Measurements from ENCODE around the gene TLE3. TPM values are rescaled to one million over a fixed set of nuclear protein-coding genes. Genes with fewer than 3 reads are reported as not detected.

The TLE3 gene
- total RNA-seq, 4 donors from 2014 or later: 4.6 to 35.3 (median 13.3) TPM

DNA sequence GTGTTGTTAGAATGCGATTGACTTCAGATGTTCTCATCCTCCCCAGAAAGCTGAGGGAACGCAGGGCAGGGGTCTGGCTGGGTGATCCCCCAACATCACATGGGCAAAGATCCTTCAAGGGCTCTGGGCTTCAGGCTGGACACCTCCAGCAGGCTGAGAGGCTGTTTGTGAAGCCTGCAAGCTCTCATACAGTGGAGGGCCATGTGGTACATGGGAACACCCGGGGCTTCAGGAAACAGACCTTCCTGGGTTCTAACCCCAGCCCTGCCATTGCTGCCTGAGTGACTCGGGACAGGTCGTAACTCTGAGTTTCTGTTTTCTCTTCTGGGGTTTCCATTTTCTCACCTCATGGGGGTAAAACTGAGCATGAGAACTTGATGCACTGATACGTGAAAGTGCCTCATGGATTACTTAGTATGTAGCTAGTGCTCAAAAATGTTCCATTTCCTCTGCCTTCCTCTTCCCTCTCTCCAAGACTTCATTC, 81.2 kb downstream of the TLE3 start:
- no peaks in the 10 kb centered on the region for H3K4me1 ChIP-seq

DNA sequence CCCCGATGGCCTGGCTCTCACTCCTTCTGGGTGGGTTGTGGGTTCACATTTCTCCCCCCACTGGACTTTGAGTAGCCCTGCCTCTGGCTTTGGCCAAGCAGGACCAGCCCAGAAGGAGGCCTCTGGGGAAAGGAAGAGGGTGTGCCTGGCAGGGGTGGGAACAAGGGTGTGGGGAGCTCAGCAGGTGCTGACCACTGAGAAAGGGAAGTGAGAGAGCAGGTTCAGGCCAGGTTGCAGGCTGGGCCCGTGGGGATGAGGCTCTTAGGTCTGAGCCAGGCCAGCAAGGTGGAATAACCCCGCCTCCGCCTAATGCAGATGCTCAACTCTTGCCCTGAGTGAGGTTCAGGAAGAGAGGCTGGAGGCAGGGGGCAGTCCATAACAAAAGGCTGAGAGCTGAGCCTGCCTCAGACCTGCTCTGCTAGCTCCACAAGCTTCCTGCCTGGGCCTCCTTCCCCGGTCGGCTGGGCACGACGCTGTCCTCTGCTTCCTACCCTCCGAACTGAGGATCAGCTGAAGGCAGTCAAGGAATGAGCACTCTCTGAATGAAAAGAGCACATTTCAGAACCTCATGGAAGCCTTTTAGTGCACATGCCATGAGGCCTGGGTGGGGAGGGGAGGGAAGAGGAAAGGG, 82.7 kb downstream of the TLE3 start:
- no peaks in the 10 kb centered on the region for H3K27me3 ChIP-seq
- no peak overlapping the region for H3K27ac ChIP-seq
- ATAC-seq (no peak), DNase-seq (no peak)
- no peak overlapping the region for H3K4me3 ChIP-seq
- H3K36me3 ChIP-seq: no peaks in the 10 kb centered on the region
- intact Hi-C loops (cut with DNase I; ENCODE audit: low total_unique reads) (no loop called here), in situ Hi-C loops (cut with MboI; ENCODE audit: low sequenced_read_pairs in 4 of 4) (no loop called here)
- TF ChIP-seq, protein P1, sequence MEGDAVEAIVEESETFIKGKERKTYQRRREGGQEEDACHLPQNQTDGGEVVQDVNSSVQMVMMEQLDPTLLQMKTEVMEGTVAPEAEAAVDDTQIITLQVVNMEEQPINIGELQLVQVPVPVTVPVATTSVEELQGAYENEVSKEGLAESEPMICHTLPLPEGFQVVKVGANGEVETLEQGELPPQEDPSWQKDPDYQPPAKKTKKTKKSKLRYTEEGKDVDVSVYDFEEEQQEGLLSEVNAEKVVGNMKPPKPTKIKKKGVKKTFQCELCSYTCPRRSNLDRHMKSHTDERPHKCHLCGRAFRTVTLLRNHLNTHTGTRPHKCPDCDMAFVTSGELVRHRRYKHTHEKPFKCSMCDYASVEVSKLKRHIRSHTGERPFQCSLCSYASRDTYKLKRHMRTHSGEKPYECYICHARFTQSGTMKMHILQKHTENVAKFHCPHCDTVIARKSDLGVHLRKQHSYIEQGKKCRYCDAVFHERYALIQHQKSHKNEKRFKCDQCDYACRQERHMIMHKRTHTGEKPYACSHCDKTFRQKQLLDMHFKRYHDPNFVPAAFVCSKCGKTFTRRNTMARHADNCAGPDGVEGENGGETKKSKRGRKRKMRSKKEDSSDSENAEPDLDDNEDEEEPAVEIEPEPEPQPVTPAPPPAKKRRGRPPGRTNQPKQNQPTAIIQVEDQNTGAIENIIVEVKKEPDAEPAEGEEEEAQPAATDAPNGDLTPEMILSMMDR (IDR thresholded peaks at IDR 0.05 in 4 of 5, conservative IDR thresholded peaks at IDR 0.05 in 1 of 5): no peak
- TF ChIP-seq POLR2A (IDR thresholded peaks at IDR 0.05): no peak
- H3K4me1 ChIP-seq: no peaks in the 10 kb centered on the region
- no peaks in the 10 kb centered on the region for H3K9me3 ChIP-seq

More for the DNA sequence above, 81.2 kb downstream of the TLE3 start:
- DNase-seq: no peak
- Histone ChIP-seq H3K27me3 (no peaks in the 10 kb centered on the region), H3K36me3 (no peaks in the 10 kb centered on the region), H3K4me3 (no peak overlapping the region), H3K27ac (no peak overlapping the region), H3K9me3 (no peaks in the 10 kb centered on the region)
- TF ChIP-seq, protein P1 (IDR thresholded peaks at IDR 0.05 in 4 of 5, conservative IDR thresholded peaks at IDR 0.05 in 1 of 5): no peak
- no peak for TF ChIP-seq POLR2A (IDR thresholded peaks at IDR 0.05)
- no peak for ATAC-seq
- in situ Hi-C loops (cut with MboI; ENCODE audit: low sequenced_read_pairs in 4 of 4): no loop called here
- intact Hi-C loops (cut with DNase I; ENCODE audit: low total_unique reads): no loop called here

DNA sequence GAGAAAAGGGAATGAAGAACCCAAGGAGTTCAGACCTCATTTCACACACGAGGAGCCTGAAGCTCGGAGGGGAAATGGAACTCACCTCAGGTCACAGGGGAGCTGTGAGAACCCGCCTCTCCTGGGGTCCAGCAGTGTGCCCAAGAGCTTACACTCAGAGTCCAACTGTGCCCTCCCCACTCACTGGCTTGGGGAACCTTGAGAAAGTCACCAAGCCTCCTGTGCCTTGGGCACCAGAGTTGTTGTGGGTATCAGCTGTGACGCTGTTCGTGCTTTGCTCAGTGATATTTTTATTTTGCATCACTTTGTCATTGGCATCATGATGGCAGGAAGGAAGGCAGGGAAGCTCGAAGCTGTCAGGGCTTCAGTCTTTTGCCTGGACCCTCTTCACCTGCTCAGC, 83.4 kb downstream of the TLE3 start:
- no peak overlapping the region for H3K4me3 ChIP-seq
- H3K27me3 ChIP-seq: no peaks in the 10 kb centered on the region
- no peaks in the 10 kb centered on the region for H3K36me3 ChIP-seq
- H3K9me3 ChIP-seq: no peaks in the 10 kb centered on the region
- in situ Hi-C loops (cut with MboI; ENCODE audit: low sequenced_read_pairs in 4 of 4) (no loop called here), intact Hi-C loops (cut with DNase I; ENCODE audit: low total_unique reads) (no loop called here)
- H3K27ac ChIP-seq: no peak overlapping the region
- TF ChIP-seq POLR2A (IDR thresholded peaks at IDR 0.05): no peak
- TF ChIP-seq, protein P1 (IDR thresholded peaks at IDR 0.05 in 4 of 5, conservative IDR thresholded peaks at IDR 0.05 in 1 of 5): no peak
- ATAC-seq: no peak
- no peaks in the 10 kb centered on the region for H3K4me1 ChIP-seq
- no peak for DNase-seq

DNA sequence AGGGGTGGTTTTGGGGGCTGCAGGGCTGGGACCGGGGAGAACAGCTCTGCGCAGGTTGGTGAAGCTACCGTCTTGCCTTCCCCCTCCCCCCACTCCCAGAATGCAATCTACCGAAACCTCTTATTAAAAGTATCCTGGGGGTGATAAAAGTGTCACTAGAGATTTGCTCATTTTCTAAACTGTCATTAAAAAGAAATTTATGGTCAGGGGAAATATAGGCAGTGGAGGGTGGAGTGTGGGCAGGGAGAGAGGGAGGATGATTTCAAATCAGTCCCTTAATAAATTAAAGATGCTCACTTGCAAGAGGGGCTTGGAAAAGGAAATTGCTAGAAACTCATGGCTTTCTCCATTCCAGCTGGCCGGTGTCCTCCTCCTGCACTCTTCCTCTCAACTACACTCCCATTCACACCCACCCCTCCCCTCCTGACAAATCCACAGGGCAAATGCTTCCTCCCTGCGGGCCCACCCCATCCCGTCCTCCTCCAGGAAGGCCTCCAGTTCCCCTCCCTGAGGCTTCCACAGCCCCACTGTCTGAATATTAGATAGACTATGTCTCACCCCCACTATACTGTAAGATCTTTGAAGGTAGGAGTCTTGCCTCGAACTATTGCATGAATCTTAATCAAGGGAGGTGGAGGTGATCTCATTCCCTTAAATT, 83.9 kb downstream of the TLE3 start:
- H3K4me1 ChIP-seq: no peaks in the 10 kb centered on the region
- in situ Hi-C loops (cut with MboI; ENCODE audit: low sequenced_read_pairs in 4 of 4) (no loop called here), intact Hi-C loops (cut with DNase I; ENCODE audit: low total_unique reads) (no loop called here)
- H3K27me3 ChIP-seq: no peaks in the 10 kb centered on the region
- ATAC-seq (no peak), DNase-seq (no peak)
- H3K36me3 ChIP-seq: no peaks in the 10 kb centered on the region
- no peak overlapping the region for H3K27ac ChIP-seq
- TF ChIP-seq, protein P1 (IDR thresholded peaks at IDR 0.05 in 4 of 5, conservative IDR thresholded peaks at IDR 0.05 in 1 of 5): no peak
- TF ChIP-seq POLR2A (IDR thresholded peaks at IDR 0.05): no peak
- H3K4me3 ChIP-seq: no peak overlapping the region
- no peaks in the 10 kb centered on the region for H3K9me3 ChIP-seq

Data from gastrocnemius medialis (tissue), 4 donors.